Glomerular visceral epithelial cell (primary cell): ENCODE data around the gene MAML2.

Experiments
- DNase-seq: peaks from one replicate; pipeline ENCODE4 v3.0.0-alpha.2; 2016; ENCODE audit errors: extremely low spot score

The MAML2 gene

GRCh38 chr11:96012086-96012824 lies 330.7 kb downstream of the MAML2 start:
- peak; percentile 93 for DNase-seq

GRCh38 chr11:96010683-96011082 lies 332.3 kb downstream of the MAML2 start:
- no peak for DNase-seq

- DNase-seq: no peak
Measured at GRCh38 chr11:96008161-96008720, 334.8 kb downstream of the MAML2 start.

DNA sequence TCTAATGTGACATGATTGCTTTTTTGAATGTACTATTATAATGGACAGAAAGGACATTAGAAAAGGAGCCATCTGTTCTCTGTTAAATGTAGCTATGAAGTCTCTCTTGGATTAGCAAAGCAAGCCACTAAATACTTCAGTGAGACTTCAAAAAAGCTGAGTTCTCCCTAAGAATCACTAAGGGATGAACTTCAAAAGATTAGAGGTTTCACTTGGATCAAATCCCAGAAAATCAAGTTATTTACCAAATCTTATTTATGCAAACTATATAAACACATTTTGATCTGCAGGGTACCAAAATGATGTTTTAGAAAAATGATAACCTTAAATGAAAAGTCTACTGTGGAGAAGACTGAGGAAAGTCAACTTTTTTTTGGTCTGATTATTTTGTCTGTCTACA lies 337.0 kb downstream of the MAML2 start:
- DNase-seq: no peak

- DNase-seq: no peak
Measured at GRCh38 chr11:96004862-96005261, 338.1 kb downstream of the MAML2 start.

- no peak for DNase-seq
Measured at GRCh38 chr11:96002754-96003290, 340.2 kb downstream of the MAML2 start.

GRCh38 chr11:96002339-96002738 lies 340.7 kb downstream of the MAML2 start:
- no peak for DNase-seq

DNA sequence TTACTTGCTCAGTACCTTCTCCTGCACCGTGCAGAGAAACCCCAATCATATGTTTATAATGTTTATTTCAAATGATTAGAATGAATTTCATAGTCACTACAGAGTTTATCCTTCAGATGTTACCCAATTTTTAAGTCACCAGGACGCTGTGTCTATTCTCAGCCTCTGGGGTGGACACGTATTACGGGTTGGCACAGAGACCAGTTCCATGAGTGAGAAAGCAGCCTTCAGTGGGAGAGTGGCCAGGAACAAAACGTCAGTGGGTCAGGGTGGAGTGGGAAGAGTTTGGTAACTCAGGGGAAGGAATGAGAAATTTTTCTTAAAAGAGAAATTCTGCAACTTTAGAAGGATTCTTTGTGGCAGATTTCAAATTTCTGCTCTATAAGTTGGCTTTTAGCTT lies 342.0 kb downstream of the MAML2 start:
- no peak for DNase-seq

GRCh38 chr11:95999711-96000406 lies 343.1 kb downstream of the MAML2 start:
- no peak for DNase-seq

DNA sequence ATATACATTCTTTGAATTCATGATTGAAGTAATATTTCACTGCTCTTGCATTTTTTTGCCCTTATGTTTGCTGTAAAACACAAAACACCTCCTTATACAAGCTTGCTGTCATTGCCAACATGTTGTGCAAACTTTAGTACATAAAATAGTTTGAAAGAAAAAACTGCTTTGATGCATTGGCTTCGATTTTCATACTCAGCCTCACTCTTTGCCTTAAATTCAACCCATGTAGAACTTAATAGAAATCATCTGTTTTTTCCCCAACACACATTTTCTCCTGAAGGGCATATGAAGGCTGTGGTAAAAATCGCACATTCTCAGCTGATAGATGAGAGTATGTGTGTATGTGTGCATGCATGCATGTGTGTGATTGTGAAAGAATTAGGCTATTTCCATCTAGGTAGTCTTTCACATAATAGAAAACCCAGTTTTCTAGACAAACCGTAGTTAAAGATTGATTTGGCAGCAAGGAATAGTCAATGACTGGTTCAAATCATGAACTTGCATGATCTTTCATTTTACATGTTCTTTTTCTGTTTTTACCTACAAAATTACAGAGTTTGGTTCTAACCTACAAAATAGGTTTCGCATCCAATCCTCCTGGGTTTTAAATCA lies 346.3 kb downstream of the MAML2 start:
- no peak for DNase-seq

- DNase-seq: no peak
Measured at GRCh38 chr11:95994329-95994728, 348.7 kb downstream of the MAML2 start.

DNA sequence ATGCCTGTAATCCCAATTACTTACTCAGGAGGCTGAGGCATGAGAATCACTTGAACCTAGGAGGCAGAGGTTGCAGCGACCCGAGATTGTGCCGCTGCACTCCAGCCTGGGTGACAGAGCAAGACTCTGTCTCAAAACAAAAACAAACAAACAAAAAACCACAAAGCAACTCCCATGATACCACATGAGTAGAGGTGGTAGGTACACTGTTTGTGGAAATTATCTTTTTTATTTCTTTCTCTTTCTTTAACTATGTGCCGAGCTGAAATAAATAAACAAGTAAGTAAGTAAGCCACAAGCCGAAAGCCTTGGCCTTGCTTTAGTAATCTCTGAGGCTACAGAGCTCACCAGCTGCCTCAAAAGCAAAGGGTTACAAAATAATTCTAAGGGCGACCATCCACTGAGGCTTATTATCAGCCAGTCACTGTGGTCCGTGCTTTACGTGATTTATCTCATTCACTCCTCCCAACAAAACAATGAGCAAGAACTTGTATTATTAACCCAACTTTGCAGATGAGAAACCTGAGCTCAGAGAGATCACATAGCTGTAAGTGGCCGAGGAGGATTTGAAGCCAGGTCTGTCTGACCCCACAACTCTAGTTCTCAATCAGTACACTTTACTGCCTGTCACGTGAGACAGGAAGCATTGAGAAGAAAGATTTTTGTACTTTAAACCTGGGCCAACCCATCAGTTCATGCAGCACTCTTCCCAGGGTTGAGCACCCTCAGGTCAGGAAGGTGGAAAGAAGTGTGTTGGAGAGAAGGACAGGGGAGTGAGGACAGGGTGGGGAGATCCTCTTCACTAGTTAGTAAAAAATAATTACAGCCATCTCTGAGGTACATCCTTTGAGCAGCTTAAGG lies 349.3 kb downstream of the MAML2 start:
- no peak for DNase-seq

DNA sequence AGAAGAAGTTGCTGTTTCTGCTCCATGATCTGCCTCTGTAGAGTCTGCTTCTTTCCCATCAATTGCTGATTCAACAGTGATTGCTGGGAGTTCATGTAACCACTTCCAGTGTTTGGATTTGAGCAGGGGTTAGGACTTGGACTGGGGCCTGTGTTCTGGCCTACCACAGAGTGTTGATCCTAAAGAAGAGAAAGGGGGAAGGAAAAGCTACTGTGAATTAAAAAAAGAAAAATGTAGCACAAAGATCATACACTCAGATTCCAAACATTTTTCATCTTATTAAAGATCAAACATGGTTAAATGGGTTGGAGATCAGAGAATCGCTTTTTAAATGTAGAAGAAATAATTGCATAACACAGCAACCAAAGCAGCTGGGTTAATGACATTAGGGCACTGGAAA lies 351.4 kb downstream of the MAML2 start:
- no peak for DNase-seq

DNA sequence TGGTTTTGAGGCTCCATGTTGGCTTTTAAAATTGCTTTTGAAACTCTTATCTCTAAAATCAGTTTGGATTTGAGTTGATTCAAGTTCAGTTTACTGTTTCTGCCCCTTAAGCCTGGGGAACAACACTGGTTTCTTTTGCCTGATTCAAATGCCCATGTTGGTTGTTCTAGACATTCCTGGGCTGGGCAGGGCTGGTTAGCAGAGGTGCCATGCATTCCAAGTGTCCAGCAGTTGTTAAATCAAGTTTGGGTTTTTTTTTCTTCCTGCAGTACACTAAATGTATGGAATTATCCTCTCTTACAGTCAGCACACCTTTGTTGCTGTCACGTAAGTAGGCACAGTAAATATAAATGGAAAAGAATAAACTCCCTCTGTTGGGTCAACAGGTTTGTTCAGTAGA lies 351.9 kb downstream of the MAML2 start:
- DNase-seq: peak; percentile 6

DNA sequence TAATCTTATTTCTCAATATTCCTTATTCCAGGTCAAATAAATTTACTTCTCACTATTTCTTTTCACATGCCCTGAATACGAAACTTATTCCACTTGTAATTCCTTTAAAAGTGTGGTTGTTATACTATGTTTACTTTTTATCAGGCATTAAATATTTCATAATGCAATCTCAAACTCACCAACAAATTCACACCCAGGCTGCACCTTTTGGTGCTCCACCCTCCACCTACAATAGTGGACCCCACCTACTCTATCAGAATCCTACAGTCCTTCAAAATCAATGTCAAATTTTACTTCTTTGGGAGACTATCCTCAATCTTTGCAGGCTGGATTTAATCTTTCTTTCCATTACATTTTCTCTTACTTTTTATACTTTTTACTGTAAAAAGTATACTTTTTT lies 353.2 kb downstream of the MAML2 start:
- DNase-seq: no peak

DNA sequence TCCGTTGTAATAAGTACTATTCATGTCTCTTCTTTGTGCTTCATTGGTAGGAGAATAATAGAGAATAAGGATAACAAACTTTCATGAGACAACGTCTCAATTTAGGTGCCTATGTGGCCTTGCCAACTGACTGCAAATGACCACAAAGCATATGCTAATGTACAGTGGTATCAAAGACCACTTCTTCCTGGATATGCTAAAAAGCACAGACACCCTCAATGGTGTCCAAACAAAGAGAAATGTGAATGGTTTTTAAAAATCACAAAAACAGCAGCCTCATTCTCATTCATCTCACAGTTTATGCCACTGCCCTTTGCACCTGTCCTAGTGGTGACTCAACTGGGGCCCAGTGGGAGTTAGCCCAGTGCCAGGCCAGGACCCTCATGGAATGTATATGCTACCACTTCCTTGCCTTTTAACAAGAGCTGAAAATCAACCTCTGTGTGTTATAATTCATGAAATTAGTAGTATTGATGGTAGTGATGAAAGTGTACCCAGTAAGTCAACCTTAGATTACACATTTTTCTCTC lies 353.9 kb downstream of the MAML2 start:
- no peak for DNase-seq

DNA sequence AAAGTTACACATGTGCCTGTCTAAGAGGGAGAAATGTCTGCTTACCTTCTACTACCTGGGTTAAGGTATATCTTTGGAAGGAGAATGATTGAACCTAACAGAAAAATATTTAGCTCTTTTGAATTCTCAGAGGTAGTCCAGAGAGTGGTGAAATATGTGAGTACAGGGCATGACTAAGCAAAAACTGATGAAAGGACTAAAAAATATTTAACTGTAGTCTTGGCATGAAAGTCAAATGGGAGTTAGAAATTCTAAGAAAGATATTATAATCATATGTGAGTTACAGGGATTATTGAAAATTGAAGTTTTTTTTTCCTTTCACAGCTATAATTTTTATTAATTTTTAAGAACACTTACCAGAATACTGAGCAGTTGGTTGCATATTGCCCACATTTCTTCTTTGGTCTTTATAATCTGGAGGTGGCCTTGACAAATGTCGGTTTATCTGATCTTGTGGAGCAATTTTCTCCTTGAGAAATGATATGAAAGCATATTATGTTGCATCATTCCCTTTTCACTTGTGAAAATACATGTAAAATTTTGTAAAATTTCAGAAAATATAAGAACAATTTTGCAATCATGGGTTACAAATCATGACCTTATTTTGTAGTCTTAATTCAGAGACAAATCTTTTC lies 357.7 kb downstream of the MAML2 start:
- no peak for DNase-seq

DNA sequence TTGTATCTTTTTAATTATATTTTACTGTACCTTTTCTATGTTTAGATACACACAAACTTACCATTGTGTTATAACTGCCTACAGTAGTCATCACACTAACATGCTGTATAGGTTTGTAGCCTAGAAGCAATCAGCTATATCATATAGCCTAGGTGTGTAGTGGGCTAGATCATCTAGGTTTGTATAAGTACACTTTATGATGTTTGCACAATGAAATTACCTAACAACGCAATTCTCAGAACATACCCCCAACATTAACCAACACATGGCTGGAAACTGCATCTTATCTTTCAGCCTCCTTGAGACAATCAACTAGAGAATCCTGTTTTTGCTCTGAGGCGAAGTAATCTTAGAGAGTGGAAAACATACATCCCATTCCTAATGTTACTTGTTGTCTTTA lies 358.9 kb downstream of the MAML2 start:
- DNase-seq: no peak

- no peak for DNase-seq
Measured at GRCh38 chr11:95977534-95978174, 365.3 kb downstream of the MAML2 start.

DNA sequence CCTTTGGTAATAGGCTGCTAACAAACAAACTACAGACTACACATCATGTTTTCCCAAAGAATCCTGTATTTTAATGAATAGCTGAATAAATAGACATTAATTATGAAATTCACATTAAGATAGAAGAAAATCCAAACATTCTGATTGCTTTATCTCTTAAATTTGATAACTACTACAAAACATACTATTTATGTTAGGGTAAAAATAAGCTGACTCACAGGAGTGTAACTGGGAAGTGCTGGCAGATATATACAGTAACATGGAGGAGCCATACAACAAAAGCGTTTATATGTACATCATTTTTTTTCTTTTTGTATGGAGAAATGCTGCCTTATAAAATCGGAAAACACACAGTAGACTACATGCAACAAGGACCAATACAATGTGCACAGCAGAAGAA lies 366.4 kb downstream of the MAML2 start:
- DNase-seq: no peak
